ENCODE results near the gene SALL4. TPM values are rescaled to one million over a fixed set of nuclear protein-coding genes. Genes with fewer than 3 reads are reported as not detected.

Gene SALL4
- total RNA-seq, 2 donors from 2014 or later: 333 to 397 TPM

DNA sequence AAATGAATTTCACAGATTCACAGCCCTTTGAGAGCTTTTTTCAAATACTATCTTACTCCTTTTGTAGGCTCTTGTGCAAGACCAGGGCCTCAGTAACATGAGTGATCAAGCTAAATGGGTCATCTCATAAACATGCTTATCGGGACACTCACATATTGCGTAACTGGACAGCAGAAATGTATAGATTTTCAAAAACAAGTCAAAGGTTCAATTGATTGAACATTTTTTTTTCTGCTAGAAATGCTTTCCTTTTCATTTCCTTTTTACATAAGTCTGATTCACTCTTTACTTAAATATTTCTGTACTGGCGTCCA, 8.7 kb upstream of the SALL4 start:
- Histone ChIP-seq H3K27me3 (ENCODE audit: control insufficient read depth, insufficient read depth, low read length, poor library complexity, severe bottlenecking) (no peaks in the 10 kb centered on the region), H3K27ac (ENCODE audit: low read depth, low read length) (no peak overlapping the region), H3K4me1 (ENCODE audit: control insufficient read depth, insufficient read depth, low read length) (peaks cover 11% of the 10 kb centered on the region), H3K9ac (ENCODE audit: extremely low read depth, low read length, poor library complexity, severe bottlenecking) (no peak overlapping the region), H3K4me3 (ENCODE audit: low read length) (peak overlapping the region; percentile 4), H3K36me3 (ENCODE audit: control insufficient read depth, insufficient read depth, low read length) (no peaks in the 10 kb centered on the region), H3K9me3 (ENCODE audit: control insufficient read depth, low read length) (no peaks in the 10 kb centered on the region)
- H3K27ac Mint-ChIP-seq: peak overlapping the region; percentile 52
- H3K27me3 Mint-ChIP-seq (ENCODE audit: insufficient read depth): no peaks in the 10 kb centered on the region
- no peaks in the 10 kb centered on the region for H3K9me3 Mint-ChIP-seq
- 69 to 71% methylated on average over 2 to 3 of the region's 3 CpGs for WGBS, 2 experiments (ENCODE audit: insufficient coverage in 1 of 2, insufficient read length in 1 of 2)
- no peak for TF ChIP-seq CTCF (conservative IDR thresholded peaks at IDR 0.05)
- no peak overlapping the region for H3K4me3 Mint-ChIP-seq
- H3K36me3 Mint-ChIP-seq (ENCODE audit: low read depth): no peaks in the 10 kb centered on the region
- peaks cover 30% of the 10 kb centered on the region for H3K4me1 Mint-ChIP-seq
- no peak for DNase-seq

DNA sequence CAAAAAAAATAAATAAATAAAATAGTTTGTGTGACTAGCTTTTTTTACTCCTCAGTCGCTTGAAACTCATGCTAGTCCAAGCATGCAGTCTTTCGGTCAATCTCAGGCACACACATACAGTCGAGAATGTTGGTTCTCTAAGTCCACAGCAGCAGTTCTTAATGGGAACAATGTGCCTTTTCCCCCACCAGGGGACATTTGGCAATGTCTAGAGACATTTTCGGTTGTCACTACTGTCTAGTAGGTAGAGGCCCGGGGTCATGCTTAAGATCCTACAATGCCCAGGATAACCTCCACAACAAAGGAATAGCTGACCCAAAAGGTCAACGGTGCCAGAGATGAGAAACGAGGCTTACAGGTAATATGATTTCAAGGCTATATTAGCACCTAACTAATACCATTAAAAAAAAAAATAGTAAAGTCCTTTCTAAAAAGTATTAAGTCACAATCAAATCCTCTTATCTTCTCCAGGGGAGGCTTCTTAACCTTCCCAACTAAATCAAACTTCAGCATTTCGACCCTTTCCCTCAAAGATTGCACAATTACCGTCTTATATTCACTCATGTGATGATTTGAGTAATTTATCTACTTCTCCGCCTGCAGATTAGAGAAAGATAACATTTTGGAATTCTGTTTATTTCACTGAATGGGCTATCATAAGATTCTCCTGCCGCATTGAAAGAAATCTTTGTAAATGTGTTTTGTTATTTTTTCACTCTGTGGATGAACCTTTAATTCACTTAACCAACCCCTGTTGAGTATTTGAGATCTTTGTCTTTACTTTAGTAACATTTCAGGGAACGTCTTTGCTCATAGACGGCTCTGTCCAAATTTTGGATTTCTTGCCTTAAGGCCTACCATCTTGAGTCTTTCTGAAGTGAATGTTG, 8.1 kb upstream of the SALL4 start:
- Mint-ChIP-seq H3K27ac (peak overlapping the region; percentile 52), H3K36me3 (ENCODE audit: low read depth) (no peaks in the 10 kb centered on the region), H3K27me3 (ENCODE audit: insufficient read depth) (no peaks in the 10 kb centered on the region), H3K4me1 (peaks cover 33% of the 10 kb centered on the region), H3K9me3 (no peaks in the 10 kb centered on the region), H3K4me3 (no peak overlapping the region)
- peak; percentile 73 for DNase-seq
- Histone ChIP-seq H3K4me3 (ENCODE audit: low read length) (peak overlapping the region; percentile 4), H3K27me3 (ENCODE audit: control insufficient read depth, insufficient read depth, low read length, poor library complexity, severe bottlenecking) (no peaks in the 10 kb centered on the region), H3K36me3 (ENCODE audit: control insufficient read depth, insufficient read depth, low read length) (no peaks in the 10 kb centered on the region), H3K9me3 (ENCODE audit: control insufficient read depth, low read length) (no peaks in the 10 kb centered on the region), H3K27ac (ENCODE audit: low read depth, low read length) (no peak overlapping the region), H3K4me1 (ENCODE audit: control insufficient read depth, insufficient read depth, low read length) (peaks cover 11% of the 10 kb centered on the region), H3K9ac (ENCODE audit: extremely low read depth, low read length, poor library complexity, severe bottlenecking) (no peak overlapping the region)
- TF ChIP-seq CTCF (conservative IDR thresholded peaks at IDR 0.05): peak; percentile 77
- 79 to 84% methylated on average over 7 to 13 of the region's 13 CpGs for WGBS, 2 experiments (ENCODE audit: insufficient coverage in 1 of 2, insufficient read length in 1 of 2)

DNA sequence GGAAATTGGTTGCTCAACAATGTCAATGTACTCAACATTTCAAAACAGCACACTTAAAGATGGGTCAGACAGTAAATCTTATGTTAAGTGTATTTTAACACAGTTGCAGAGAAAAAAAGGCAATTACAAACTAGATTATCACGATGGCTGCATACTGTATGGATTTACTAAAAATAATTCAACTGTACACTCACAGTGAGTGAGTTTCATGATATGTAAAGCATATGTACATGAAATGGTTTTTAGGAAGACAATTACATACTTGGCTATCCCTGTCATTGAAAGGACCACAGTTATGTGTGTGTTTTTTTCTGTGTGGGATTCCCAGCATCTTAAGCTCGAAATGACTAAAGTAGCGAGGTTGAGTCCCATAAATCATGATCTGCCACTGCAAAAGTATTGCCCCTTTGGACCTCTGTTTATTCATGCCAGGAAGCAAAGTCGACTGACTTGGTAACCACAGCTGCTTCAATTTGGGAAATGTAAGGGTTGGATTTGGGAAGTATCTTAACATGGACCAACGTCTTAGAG, 5.5 kb upstream of the SALL4 start:
- Mint-ChIP-seq H3K27ac (no peak overlapping the region), H3K4me3 (no peak overlapping the region), H3K27me3 (ENCODE audit: insufficient read depth) (no peaks in the 10 kb centered on the region), H3K4me1 (peaks cover 50% of the 10 kb centered on the region), H3K36me3 (ENCODE audit: low read depth) (no peaks in the 10 kb centered on the region), H3K9me3 (no peaks in the 10 kb centered on the region)
- no peak overlapping the region for H3K27ac ChIP-seq (ENCODE audit: low read depth, low read length)
- H3K36me3 ChIP-seq (ENCODE audit: control insufficient read depth, insufficient read depth, low read length): no peaks in the 10 kb centered on the region
- WGBS, 2 experiments (ENCODE audit: insufficient coverage in 1 of 2, insufficient read length in 1 of 2): 92 to 96% methylated on average over 3 to 4 of the region's 5 CpGs
- no peaks in the 10 kb centered on the region for H3K27me3 ChIP-seq (ENCODE audit: control insufficient read depth, insufficient read depth, low read length, poor library complexity, severe bottlenecking)
- peaks cover 21% of the 10 kb centered on the region for H3K4me1 ChIP-seq (ENCODE audit: control insufficient read depth, insufficient read depth, low read length)
- no peak for DNase-seq
- no peak overlapping the region for H3K9ac ChIP-seq (ENCODE audit: extremely low read depth, low read length, poor library complexity, severe bottlenecking)
- H3K9me3 ChIP-seq (ENCODE audit: control insufficient read depth, low read length): no peaks in the 10 kb centered on the region
- H3K4me3 ChIP-seq (ENCODE audit: low read length): no peak overlapping the region
- no peak for TF ChIP-seq CTCF (conservative IDR thresholded peaks at IDR 0.05)

Data from endodermal cell (in vitro differentiated cells).